ENCODE results near the gene TBC1D22A.

DNA sequence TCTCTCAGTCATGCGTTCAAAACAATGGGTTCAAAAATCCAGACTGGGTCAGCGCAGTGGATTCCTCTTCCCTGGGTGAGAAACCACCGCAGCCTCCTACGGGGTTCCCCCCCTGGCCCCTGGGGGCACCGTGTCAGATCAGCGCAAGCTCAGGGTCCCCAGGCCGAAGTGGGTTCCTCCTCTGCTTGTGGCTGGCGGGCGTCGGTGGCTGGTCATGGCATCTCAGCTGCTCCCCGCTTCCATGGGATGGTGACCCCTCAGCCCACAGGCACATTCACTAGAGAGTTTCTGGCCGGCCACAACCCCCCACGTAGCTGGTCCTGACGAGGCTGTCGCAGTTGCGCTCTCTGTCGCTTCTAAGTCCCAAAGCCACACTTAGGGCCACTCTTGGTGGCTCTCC, 389.8 kb downstream of the TBC1D22A start:
- TF ChIP-seq, protein P1, sequence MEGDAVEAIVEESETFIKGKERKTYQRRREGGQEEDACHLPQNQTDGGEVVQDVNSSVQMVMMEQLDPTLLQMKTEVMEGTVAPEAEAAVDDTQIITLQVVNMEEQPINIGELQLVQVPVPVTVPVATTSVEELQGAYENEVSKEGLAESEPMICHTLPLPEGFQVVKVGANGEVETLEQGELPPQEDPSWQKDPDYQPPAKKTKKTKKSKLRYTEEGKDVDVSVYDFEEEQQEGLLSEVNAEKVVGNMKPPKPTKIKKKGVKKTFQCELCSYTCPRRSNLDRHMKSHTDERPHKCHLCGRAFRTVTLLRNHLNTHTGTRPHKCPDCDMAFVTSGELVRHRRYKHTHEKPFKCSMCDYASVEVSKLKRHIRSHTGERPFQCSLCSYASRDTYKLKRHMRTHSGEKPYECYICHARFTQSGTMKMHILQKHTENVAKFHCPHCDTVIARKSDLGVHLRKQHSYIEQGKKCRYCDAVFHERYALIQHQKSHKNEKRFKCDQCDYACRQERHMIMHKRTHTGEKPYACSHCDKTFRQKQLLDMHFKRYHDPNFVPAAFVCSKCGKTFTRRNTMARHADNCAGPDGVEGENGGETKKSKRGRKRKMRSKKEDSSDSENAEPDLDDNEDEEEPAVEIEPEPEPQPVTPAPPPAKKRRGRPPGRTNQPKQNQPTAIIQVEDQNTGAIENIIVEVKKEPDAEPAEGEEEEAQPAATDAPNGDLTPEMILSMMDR (IDR thresholded peaks at IDR 0.05; ENCODE audit: extremely low read depth in 1 of 2, insufficient read depth in 1 of 2, low read depth in 1 of 2, low read length in 2 of 2): no peak
- TF ChIP-seq POLR2A (IDR thresholded peaks at IDR 0.05; ENCODE audit: low read depth, low read length) (no peak), POLR2AphosphoS5 (IDR thresholded peaks at IDR 0.05; ENCODE audit: insufficient read depth, low read depth, low read length) (no peak)
